Cortex of kidney (tissue), 1 donor: ENCODE measurements around the gene FARSA.
"Not testable (repeated sequence)": the region's sequence is repeated elsewhere in the genome, so short reads cannot be mapped to it uniquely, and the experiment has no call there.

Experiments
- DNase-seq: peaks from one replicate; lab custom pipeline; 2025; lab: John Stamatoyannopoulos, UW

The FARSA gene

DNA sequence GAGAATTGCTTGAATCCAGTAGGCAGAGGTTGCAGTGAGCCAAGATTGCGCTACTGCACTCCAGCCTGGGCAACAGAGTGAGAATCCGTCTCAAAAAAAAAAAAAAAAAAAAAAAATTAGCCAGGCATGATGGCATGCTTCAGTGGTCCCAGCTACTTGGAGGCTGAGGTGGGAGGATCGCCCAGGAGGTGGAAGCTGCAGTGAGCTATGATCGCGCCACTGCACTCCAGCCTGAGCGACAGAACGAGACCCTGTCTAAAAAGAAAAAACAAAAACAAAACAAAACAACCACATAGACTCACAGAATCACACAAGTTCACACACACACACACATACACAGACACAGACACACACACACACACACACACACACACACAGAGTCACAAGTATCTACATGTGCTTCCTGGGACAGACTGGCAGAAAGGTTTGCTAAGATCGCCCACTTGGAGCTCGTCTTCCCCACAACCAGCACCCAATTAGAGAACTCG, 43.2 kb downstream of the FARSA start:
- DNase-seq = not testable (repeated sequence)

DNA sequence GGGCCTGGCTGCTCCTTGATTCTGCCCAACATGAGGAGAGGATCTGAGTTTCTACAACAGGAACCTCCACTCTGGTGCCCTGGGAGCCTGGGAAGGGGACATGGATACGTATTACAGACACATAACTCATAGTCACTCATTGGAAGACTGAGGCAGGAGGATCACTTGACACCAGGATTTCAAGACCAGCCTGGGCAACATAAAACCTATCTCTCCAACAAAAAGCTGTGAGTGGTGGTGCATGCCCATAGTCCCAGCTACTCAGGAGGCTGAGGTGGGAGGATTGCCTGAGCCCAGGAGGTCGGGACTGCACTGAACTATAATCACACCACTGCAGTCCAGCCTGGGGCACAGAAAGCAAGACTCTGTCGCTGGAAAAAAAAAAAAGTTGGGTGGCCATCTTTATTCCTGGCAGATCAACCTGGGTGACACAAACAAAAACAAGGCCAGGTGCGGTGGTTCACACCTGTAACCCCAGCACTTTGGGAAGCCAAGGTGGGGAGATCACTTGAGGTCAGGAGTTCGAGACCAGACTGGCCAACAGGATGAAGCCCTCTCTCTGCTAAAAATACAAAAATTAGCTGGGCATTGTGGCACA, 45.4 kb downstream of the FARSA start:
- no peak for DNase-seq

DNA sequence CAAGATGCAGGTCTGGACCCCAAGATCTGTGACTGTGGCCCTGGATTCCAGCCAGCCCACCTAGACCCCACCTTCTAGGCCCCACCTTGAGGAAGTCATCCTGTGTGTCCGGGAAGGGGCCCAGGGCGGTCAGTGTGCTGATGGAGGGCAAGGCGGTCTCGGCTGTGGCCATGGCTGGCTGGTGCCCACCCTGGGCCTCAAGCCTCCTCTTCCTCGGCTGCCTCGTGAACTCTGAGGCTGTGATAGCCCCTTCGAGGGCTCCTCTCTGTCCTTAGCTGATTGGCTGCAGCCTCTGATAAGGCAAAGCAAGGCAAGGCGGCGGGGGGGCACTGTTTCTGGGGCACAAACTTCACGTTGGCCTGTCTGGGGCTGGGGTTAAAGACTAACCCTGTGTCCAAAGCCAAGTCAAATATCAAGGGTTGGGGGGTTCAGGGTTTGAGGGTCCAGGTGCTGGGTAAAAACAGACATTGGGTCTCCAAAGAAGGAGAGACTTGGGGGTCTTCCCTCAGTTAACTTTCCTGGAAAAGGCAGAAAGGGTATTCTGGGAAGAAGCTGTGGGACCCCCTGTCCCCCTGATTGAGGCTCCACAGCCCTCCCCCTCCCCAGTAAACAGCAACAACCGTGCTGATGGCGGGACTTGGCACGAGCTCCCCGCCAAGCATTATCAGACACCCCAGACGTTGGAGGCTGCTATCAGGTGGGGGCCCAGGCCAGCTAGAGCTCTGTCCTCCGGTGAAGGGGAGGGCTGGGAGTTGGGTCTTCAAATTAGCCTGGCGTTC, 46.4 kb downstream of the FARSA start, which contains the start of gene KLF1:
TSS of gene KLF1 (minus strand) at position 233 of the 779 bp plus-strand sequence. CDS start at position 172, 61 bp downstream.
- no peak for DNase-seq

DNA sequence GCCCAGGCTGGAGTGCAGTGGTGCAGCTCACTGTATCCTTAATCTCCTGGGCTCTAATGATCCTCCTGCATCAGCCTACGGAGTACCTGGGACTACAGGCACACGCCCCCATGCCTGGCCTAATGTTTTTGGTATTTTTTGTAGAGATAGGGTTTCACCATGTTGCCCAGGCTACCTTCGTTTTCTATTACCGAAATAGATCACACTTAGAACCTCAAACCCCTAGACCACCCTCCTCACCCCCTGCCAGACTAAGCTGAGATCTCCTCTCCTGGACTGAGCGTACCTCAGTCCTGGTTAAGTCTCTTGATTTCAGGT, 46.9 kb downstream of the FARSA start:
- no peak for DNase-seq

DNA sequence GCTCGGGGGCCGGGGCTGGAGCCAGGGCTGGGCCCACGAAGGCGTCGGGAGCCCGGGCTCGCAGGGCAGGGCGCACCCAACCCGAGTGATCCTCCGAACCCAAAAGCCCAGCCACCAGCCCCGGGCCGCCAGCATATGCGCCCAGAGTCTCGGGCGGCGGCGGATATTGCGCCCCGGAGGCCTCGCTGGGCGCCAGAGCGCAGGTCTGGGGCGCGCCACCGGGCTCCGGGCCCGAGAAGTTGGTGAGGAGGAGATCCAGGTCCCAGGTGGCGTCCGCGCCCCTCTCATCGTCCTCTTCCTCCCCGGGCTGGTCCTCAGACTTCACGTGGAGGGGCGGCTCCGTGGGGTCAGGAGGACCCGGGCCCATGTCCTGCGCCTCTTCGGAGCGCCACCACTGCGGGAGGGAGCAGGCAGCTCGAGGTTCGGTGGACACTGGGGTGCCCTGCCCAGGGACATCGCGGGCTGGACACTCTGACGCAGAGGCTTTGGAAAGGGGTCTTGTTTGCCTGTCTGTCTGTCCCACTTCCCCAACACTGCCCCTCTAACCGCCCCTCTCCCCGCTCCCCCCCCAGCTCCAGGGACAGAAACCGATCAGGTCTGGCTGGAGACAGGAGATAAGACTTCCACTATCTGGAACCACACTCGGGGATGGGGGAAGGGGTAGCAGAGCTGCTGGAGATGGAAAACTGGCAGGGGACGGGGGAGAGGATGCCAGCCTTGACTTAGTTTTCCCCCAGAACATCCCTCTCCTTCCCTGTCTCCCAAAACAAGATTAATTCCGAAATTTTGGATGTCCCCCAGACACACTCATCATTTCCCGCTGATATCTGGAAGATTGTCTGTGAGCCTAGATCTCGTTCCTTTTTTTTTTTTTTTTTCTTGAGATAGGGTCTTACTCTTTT, 47.5 kb downstream of the FARSA start:
- no peak for DNase-seq

DNA sequence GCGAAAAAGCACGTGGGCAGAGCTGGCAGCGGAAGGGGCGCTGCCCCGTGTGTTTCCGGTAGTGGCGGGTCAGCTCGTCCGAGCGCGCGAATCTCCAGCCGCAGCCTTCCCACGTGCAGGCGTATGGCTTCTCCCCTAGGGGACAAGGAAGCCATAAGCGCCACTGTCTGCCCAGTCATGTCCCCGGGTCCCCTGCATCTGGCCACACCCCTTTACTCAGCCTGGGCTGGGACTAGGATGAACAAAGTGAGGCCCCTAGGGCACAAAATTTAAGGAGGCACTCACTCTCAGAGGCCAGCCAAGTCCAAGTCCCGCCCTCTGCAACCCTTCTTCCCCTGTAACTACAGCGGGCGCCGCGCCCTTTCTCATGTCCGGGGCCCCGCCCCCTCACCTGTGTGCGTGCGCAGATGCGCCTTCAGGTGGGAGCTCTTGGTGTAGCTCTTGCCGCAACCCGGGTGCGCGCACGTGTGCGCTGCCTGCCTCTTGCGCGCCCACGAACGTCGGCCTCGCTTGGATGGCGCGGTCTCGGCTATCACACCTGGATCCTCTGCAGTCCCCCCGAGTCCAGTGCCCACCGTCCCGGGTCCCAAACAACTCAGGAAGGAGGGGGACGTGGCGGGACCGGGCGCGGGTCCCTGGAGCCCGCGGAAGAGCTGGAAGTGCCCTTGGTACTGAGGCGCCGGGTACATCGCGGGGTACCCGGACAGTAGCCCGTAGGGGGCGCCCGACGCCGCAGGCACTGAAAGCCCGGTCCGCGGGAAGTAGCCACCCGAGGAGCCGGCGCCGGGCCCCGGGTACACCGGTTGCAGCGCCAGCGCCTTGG, 48.4 kb downstream of the FARSA start:
- DNase-seq = no peak

DNA sequence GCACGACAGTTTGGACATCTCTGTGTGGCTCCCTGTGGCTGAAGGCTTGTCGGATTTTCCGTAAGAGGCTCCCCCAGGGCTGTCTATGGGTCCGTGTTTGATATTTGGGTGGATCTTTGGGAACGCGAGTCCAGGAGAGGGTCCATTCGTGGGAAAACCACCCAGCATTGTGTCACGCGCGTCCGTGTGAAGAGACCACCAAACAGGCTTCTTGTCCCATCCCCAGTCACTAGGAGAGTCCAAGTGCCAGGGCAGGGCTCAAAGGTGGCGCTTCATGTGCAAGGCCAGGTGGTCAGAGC, 48.9 kb downstream of the FARSA start:
- DNase-seq = no peak

DNA sequence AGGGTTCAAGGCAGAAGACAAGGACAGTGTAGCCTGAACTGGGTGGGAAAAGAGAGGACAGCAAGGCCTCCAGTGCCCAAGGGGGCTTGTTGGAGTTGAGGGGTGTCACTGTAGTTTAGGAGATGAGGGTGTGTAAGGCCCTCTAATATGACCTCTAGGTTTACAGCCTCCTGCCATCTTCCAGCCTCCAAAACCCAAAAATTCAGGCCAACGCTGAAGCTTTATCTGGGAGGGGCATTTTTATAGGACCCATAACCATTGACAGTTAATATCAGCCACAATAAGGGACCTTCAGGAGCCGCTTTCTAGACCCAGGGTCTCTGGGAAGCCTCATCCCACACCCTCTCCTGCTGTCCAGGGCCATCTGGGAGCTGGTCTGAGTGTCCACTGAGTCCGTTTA, 49.3 kb downstream of the FARSA start:
- no peak for DNase-seq

DNA sequence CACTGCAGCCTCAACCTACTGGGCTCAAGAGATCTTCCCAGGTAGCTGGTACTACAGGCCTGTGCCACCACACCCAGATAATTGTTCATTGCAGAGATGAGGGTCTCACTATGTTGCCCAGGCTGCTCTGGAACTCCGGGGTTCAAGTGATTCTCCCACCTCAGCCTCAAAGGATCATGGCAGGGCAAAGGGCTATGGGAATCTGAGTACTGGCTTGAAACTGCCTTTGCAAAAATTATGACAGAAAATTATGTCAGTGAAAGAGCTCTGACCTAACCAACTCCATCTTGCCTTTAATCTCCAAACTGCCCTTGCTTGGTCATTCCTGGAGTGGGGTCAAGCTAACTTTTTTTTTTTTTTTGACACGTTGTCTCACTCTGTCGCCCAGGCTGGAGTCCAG, 50.9 kb downstream of the FARSA start:
- no peak for DNase-seq

DNA sequence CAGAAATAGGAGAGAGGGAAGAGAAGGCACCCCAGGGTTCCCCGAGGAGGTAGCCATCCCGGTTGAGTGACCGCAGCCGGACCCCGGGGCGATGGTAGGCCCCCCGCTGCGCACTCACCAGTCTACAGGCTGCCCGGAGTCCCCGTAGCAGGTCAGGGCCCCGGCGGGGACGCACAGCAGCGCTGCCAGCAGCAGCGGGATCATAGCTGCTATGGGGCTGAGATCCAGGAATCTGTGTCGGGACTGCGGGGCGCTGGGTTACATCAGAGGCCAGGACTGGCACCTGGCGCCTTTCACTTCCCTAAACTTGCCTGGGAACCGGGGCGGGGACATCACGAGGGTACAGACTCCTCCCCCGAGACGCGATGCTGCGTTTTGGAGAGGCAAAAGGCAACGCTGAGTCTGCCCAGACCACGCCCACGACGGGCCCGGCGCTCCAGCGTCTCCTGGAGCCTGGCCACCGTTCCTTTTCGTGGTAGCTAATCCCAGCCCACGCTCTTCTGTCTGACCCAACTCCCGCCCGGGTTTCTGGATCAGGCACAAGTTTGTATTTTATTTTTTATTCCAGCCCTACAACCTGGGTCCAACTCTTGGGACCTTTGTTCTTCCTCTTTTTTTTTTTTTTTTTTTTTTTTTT, 52.2 kb downstream of the FARSA start, which contains the start of gene DNASE2:
TSS of gene DNASE2 (minus strand) at position 278 of the 637 bp plus-strand sequence. CDS start at position 204, 74 bp downstream.
- no peak for DNase-seq

DNA sequence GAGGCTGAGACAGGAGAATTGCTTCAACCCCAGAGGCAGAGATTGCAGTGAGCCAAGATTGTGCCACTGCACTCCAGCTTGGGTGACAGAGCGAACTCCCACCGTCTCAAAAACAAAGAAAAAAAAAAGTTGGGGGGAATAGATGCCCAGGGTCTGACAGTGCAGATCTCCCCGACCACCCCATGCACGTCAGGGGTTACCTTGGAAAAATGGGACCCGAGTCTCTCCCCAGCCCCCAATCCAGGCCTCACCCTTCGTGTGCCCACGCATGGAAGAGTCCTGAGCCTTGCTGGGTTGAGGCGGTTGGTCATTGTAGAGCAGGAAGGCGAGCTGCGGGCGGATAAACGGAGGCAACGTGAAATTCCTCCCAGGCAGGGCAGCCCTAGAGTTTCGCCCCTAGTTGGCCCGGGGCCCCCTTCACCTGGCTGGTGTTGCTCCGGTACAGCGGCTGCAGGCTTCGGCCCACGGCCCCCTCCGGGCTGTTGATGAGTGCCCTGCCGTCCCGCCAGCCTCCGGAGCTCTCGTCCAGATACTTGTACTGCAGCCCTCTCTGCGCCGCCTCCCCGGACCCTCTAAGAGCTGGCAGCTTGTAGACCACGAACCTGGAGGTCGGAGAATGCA, 52.9 kb downstream of the FARSA start:
- no peak for DNase-seq

DNA sequence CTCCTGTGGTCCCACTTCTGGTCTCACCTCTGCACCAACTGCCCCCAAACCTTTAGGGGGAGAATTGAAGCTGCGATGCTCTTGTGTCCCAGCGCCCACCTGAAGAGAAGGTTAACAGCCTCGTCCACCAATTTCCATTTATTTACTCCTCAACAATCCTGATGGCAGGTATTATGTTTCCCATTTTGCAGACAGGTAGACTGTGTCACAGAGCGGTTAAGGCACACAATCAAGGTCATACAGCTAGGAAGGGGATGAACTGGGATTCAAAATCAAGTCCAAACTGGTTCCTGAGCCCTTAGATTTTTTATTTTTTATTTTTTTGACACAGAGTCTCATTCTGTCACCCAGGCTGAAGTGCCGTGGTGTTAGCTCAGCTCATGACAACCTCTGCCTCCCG, 58.4 kb downstream of the FARSA start:
- no peak for DNase-seq

DNA sequence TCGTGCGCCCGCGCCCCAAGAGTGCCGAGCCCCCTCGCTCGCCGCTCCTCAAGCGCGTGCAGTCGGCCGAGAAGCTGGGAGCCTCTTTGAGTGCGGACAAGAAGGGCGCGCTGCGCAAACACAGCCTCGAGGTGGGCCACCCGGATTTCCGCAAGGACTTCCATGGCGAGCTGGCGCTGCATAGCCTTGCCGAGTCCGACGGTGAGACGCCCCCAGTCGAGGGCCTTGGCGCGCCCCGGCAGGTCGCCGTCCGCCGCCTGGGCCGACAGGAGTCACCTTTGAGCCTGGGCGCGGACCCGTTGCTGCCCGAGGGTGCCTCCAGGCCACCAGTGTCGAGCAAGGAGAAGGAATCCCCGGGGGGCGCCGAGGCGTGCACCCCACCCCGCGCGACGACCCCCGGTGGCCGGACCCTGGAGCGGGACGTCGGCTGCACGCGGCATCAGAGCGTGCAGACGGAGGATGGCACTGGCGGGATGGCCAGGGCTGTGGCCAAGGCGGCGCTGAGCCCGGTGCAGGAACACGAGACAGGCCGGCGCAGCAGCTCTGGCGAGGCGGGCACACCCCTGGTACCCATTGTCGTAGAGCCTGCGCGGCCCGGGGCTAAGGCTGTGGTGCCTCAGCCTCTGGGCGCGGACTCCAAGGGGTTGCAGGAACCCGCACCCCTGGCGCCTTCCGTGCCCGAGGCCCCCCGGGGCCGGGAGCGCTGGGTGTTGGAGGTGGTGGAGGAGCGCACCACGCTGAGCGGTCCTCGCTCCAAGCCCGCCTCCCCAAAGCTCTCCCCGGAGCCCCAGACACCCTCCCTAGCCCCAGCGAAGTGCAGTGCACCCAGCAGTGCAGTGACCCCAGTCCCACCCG, 59.4 kb downstream of the FARSA start:
- no peak for DNase-seq

DNA sequence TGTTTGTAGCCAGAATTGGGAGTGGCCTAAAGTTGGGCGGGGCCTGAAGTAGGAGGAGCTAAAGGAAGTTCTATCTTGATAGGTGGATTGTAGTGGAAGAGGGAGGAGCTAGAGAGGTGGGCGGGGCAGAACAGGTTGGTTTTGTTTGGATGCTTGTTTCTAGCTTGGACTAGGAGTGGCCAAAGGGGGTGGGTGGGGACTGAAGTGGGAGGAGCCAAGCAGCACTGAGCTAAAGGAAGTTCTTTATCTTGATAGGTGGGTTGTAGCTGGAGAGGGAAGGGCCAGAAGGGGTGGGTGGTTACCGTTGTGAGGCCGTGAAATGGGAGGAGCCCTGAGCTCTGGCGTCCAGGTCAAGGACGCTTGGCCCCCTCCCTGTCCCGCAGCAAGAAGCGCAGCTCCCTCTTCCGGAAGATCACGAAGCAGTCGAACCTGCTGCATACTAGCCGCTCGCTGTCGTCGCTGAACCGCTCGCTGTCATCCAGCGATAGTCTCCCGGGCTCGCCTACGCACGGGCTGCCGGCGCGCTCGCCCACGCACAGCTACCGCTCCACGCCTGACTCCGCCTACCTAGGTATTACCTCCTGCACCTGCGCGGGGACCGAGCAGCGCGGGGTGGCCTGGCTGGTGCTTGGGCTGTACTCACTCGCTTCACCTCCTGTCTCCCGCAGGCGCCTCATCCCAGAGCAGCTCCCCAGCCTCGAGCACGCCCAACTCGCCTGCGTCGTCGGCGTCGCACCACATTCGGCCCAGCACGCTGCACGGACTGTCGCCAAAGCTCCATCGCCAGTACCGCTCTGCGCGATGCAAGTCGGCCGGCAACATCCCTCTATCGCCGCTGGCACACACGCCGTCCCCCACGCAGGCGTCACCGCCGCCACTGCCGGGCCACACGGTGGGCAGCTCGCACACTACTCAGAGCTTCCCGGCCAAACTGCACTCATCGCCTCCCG, 60.3 kb downstream of the FARSA start:
- DNase-seq = no peak
